ENCODE results near the gene EPS8.
"Not testable (repeated sequence)": the region's sequence is repeated elsewhere in the genome, so short reads cannot be mapped to it uniquely, and the experiment has no call there.

EPS8 gene

DNA sequence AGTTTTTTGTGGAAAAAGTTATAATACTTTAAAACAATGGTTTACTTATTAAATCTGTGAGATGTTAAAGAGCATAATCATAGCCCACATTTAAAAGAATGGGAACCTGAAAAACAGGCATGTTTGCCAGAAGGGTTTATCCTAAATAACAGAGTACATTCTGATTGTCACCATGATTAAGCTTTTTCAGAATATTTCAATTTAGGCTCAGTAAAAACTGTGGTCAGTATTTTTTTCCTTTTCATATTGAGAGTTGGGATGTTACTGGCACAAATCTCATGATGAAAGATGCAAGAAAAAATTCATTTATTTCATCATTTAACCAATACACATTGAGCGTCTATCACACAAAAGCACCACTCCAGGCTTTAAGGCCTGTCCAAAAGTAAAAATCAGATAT is 18.6 kb downstream of the EPS8 start:
- peaks cover 0 to 14% (median 0%) of the 10 kb centered on the region in 10 experiments; a peak in 4 of 20 replicates for H3K4me1 ChIP-seq
- H3K4me2 ChIP-seq: no peak overlapping the region
- no peaks in the 10 kb centered on the region for H3K36me3 ChIP-seq
- no peaks in the 10 kb centered on the region for H3K9me3 ChIP-seq (replicated peaks in 1 of 11)
- no peak overlapping the region for H3K9ac ChIP-seq
- TF ChIP-seq Cebpa-rat (IDR thresholded peaks at IDR 0.05): no peak
- H3K27ac ChIP-seq: no peak overlapping the region
- H3K4me3 ChIP-seq: no peak overlapping the region
- no peaks in the 10 kb centered on the region for H3K27me3 ChIP-seq
- H4K20me1 ChIP-seq: no peaks in the 10 kb centered on the region

- peaks cover 0 to 14% (median 0%) of the 10 kb centered on the region in 10 experiments; a peak in 4 of 20 replicates for H3K4me1 ChIP-seq
- H3K27ac ChIP-seq: no peak overlapping the region
- H3K4me2 ChIP-seq: no peak overlapping the region
- no peaks in the 10 kb centered on the region for H3K36me3 ChIP-seq
- H3K27me3 ChIP-seq: no peaks in the 10 kb centered on the region
- TF ChIP-seq Cebpa-rat (IDR thresholded peaks at IDR 0.05): no peak
- no peak overlapping the region for H3K4me3 ChIP-seq
- no peaks in the 10 kb centered on the region for H4K20me1 ChIP-seq
- no peaks in the 10 kb centered on the region for H3K9me3 ChIP-seq (replicated peaks in 1 of 11)
- H3K9ac ChIP-seq: no peak overlapping the region
These were observed 19.2 kb downstream of the EPS8 start for GRCh38 chr12:15770021-15770420.

GRCh38 chr12:15769586-15769985 is 19.6 kb downstream of the EPS8 start:
- Histone ChIP-seq H3K4me3 (no peak overlapping the region), H3K9ac (no peak overlapping the region), H3K27ac (no peak overlapping the region), H3K9me3 (replicated peaks in 1 of 11) (no peaks in the 10 kb centered on the region), H4K20me1 (no peaks in the 10 kb centered on the region), H3K27me3 (no peaks in the 10 kb centered on the region), H3K4me2 (no peak overlapping the region), H3K4me1 (peaks cover 0 to 14% (median 0%) of the 10 kb centered on the region in 10 experiments; a peak in 4 of 20 replicates), H3K36me3 (no peaks in the 10 kb centered on the region)
- TF ChIP-seq Cebpa-rat (IDR thresholded peaks at IDR 0.05): no peak

DNA sequence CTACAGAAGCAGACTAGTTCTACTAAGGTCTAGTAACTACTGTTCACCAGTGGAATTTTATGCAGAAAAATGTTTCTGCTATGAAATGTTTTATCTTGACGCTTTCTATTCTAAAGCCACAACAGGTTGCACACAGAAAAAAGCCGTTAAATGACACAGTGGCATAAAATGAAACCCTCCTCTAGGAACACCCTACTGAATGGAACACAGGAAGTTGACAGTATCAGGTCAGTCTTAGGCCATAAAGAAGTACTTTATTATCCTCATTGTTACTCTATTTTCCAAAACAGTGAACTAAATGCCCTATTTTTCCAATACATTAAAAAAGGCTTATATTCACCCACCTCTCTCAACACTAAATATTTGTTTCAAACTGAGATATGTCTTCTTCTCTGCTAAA is 21.9 kb downstream of the EPS8 start:
- peaks cover 0 to 14% (median 0%) of the 10 kb centered on the region in 11 experiments; a peak in 5 of 22 replicates for H3K9me3 ChIP-seq (replicated peaks in 1 of 11)

DNA sequence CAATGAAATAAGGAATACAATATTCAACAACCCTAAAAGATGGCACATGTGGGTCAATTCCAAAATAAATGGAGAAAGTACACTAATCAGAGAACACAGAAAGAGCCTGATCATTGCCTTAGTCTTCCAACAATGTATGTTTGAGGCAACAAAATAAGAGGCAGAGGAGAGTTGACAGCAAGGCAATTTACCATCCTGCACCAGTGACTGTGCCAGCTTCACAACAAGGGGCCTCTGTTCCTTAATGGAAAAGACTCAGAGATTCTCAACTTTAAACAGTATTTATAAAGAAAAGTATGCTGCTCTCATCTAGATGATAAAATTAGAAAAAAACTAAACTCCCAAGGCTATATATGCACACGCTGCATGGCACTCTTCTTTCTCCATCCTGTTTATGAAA is 25.9 kb downstream of the EPS8 start:
- H3K4me2 ChIP-seq: no peak overlapping the region
- TF ChIP-seq Cebpa-rat (IDR thresholded peaks at IDR 0.05): no peak
- H3K9ac ChIP-seq: no peak overlapping the region

More for the DNA sequence above, 21.9 kb downstream of the EPS8 start:
- no peak overlapping the region; a peak in 1 of 22 replicates for H3K4me2 ChIP-seq
- no peaks in the 10 kb centered on the region for H4K20me1 ChIP-seq
- H3K27me3 ChIP-seq: no peaks in the 10 kb centered on the region
- TF ChIP-seq Cebpa-rat (IDR thresholded peaks at IDR 0.05): no peak
- no peak overlapping the region for H3K9ac ChIP-seq
- H3K36me3 ChIP-seq: no peaks in the 10 kb centered on the region
- peaks cover 0 to 14% (median 0%) of the 10 kb centered on the region in 10 experiments; a peak in 4 of 20 replicates for H3K4me1 ChIP-seq
- no peak overlapping the region for H3K27ac ChIP-seq
- H3K4me3 ChIP-seq: no peak overlapping the region

GRCh38 chr12:15762162-15762561 is 27.0 kb downstream of the EPS8 start:
- not testable (repeated sequence) for H3K9ac ChIP-seq, H3K27ac ChIP-seq, H3K36me3 ChIP-seq, H4K20me1 ChIP-seq, H3K27me3 ChIP-seq, H3K4me2 ChIP-seq, H3K4me3 ChIP-seq
- peaks cover 0 to 28% (median 0%) of the 10 kb centered on the region in 11 experiments; a peak in 7 of 22 replicates for H3K9me3 ChIP-seq (replicated peaks in 1 of 11)
- H3K4me1 ChIP-seq: peaks cover 0 to 17% (median 11%) of the 10 kb centered on the region in 10 experiments; a peak in 15 of 20 replicates

More for the DNA sequence above, 25.9 kb downstream of the EPS8 start:
- peaks cover 0 to 5% (median 0%) of the 10 kb centered on the region in 10 experiments; a peak in 6 of 20 replicates for H3K4me1 ChIP-seq
- H3K4me3 ChIP-seq: no peak overlapping the region
- H3K9me3 ChIP-seq (replicated peaks in 1 of 11): peaks cover 0 to 28% (median 0%) of the 10 kb centered on the region in 11 experiments; a peak in 7 of 22 replicates
- H3K27me3 ChIP-seq: no peaks in the 10 kb centered on the region
- H4K20me1 ChIP-seq: no peaks in the 10 kb centered on the region
- H3K27ac ChIP-seq: no peak overlapping the region
- H3K36me3 ChIP-seq: no peaks in the 10 kb centered on the region

DNA sequence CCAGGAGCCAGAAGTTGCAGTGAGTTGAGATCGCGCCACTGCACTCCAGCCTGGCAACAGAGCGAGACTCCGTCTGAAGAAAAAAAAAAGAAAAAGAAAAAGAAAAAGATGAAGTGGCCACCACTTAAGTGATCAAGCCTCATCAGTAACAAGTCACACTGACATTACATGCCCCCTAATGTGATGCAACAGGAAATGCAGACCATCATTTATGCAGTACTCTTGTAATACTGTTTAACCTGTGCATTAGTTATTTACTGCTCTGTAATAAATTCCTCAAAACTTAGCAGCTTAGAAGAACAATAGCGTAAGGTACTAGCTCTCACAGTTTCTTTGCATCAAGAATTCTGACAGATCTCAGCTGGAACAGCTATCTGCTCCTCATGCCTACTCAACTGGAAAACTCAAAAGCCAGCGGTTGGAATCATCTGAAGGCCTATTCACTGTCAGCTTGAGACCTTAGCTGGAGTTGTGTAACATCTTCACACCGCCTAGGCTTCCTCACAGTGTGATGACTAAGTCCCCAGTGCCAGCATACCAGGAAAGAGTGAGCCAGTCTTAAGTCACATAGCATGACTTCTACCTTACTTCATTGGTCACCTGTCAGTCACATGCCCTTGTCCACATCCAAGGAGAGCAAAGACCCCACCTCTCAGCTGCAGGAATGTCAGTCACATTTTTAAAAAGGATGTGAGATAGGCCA is 31.5 kb downstream of the EPS8 start:
- H3K4me3 ChIP-seq: no peak overlapping the region
- TF ChIP-seq Cebpa-rat (IDR thresholded peaks at IDR 0.05): peak in 6 of 11 experiments; percentile 28 to 65 (median 60); a peak in 8 of 22 replicates
- peak overlapping the region in 9 of 11 experiments; percentile 4 to 58 (median 43); a peak in 13 of 22 replicates for H3K27ac ChIP-seq
- H3K9ac ChIP-seq: no peak overlapping the region; a peak in 1 of 22 replicates
- H4K20me1 ChIP-seq: peaks cover 0 to 6% (median 0%) of the 10 kb centered on the region in 11 experiments; a peak in 1 of 22 replicates
- H3K36me3 ChIP-seq: no peaks in the 10 kb centered on the region
- H3K4me2 ChIP-seq: peak overlapping the region in 9 of 11 experiments; percentile 8 to 62 (median 52); a peak in 14 of 22 replicates
- peaks cover 0 to 40% (median 14%) of the 10 kb centered on the region in 10 experiments; a peak in 16 of 20 replicates for H3K4me1 ChIP-seq
- peaks cover 0 to 15% (median 0%) of the 10 kb centered on the region in 11 experiments; a peak in 7 of 22 replicates for H3K9me3 ChIP-seq (replicated peaks in 1 of 11)
- no peaks in the 10 kb centered on the region for H3K27me3 ChIP-seq

DNA sequence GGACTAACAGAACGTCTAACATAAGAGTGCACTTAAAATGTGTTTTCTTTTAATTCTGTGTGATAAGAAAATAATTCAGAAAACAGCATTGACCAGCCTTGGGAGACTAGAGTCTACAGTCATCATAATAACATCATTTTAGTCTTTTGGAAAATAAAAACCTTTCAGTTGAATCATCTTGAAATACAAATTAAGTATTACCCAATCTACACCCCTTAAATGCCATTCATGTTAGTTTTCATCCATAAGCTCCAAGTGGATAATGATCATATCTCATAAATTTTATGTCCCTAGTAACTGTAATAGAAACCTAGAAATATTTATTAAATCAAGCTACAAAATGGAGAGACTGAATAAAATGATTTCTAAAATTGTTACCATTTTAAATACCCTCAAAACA is 32.4 kb downstream of the EPS8 start:
- Histone ChIP-seq H3K9ac (no peak overlapping the region), H3K4me3 (no peak overlapping the region), H3K9me3 (replicated peaks in 1 of 11) (peaks cover 0 to 11% (median 0%) of the 10 kb centered on the region in 11 experiments; a peak in 7 of 22 replicates), H3K4me2 (peak overlapping the region in 2 of 11 experiments; percentile 40 to 59; a peak in 2 of 22 replicates), H3K27me3 (no peaks in the 10 kb centered on the region), H3K36me3 (no peaks in the 10 kb centered on the region), H4K20me1 (peaks cover 0 to 6% (median 0%) of the 10 kb centered on the region in 11 experiments; a peak in 1 of 22 replicates), H3K27ac (0 out of 22 replicates have a peak overlapping the region, but pooled peaks of 1 of the 11 experiments have one; percentile 40), H3K4me1 (peaks cover 0 to 46% (median 14%) of the 10 kb centered on the region in 10 experiments; a peak in 16 of 20 replicates)
- no peak for TF ChIP-seq Cebpa-rat (IDR thresholded peaks at IDR 0.05)

- Histone ChIP-seq H3K4me1 (peaks cover 0 to 46% (median 14%) of the 10 kb centered on the region in 10 experiments; a peak in 16 of 20 replicates), H3K36me3 (no peaks in the 10 kb centered on the region), H3K9me3 (replicated peaks in 1 of 11) (peaks cover 0 to 4% (median 0%) of the 10 kb centered on the region in 11 experiments; a peak in 1 of 22 replicates), H3K27me3 (no peaks in the 10 kb centered on the region), H4K20me1 (peaks cover 0 to 6% (median 0%) of the 10 kb centered on the region in 11 experiments; a peak in 1 of 22 replicates), H3K9ac (no peak overlapping the region), H3K4me3 (no peak overlapping the region), H3K4me2 (0 out of 22 replicates have a peak overlapping the region, but pooled peaks of 2 of the 11 experiments have one; percentile 23 to 39), H3K27ac (no peak overlapping the region)
- TF ChIP-seq Cebpa-rat (IDR thresholded peaks at IDR 0.05): no peak
These were observed 35.0 kb downstream of the EPS8 start for GRCh38 chr12:15754233-15754632.

All from BLaER1 treated with 17β-estradiol and CSF1 and Interleukin-3, amounts not matched to agents 10 nM and 100 nM (cell line).